ENCODE measurements around the gene ARID1A. TPM values are rescaled to one million over a fixed set of nuclear protein-coding genes. Genes with fewer than 3 reads are reported as not detected.

Gene ARID1A
- total RNA-seq, 4 donors from 2014 or later: 43.4 to 72.0 (median 53.1) TPM

DNA sequence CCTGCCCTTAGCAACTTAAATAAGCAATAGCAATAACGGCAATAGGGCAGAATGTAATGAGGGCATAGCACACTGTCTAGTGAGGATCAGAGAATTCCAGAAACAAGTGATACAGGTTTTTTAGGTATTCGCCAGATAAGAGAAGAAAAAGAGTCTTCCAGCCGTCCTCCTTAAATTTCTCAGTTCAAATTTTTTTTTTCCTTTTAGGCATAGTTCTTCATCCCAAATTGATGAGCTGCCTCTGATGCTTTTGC, 93.7 kb downstream of the ARID1A start:
- DNase-seq: no peak
- TF ChIP-seq POLR2AphosphoS5 (IDR thresholded peaks at IDR 0.05) (no peak), EP300 (IDR thresholded peaks at IDR 0.05; ENCODE audit: low read depth) (no peak), POLR2A (IDR thresholded peaks at IDR 0.05) (no peak)
- TF ChIP-seq, protein P1, sequence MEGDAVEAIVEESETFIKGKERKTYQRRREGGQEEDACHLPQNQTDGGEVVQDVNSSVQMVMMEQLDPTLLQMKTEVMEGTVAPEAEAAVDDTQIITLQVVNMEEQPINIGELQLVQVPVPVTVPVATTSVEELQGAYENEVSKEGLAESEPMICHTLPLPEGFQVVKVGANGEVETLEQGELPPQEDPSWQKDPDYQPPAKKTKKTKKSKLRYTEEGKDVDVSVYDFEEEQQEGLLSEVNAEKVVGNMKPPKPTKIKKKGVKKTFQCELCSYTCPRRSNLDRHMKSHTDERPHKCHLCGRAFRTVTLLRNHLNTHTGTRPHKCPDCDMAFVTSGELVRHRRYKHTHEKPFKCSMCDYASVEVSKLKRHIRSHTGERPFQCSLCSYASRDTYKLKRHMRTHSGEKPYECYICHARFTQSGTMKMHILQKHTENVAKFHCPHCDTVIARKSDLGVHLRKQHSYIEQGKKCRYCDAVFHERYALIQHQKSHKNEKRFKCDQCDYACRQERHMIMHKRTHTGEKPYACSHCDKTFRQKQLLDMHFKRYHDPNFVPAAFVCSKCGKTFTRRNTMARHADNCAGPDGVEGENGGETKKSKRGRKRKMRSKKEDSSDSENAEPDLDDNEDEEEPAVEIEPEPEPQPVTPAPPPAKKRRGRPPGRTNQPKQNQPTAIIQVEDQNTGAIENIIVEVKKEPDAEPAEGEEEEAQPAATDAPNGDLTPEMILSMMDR (IDR thresholded peaks at IDR 0.05): no peak
- Histone ChIP-seq H3K4me1 (peaks cover 20 to 42% (median 33%) of the 10 kb centered on the region in 4 donors), H3K4me3 (no peak overlapping the region), H3K27me3 (no peaks in the 10 kb centered on the region), H3K9me3 (no peaks in the 10 kb centered on the region), H3K27ac (peak overlapping the region in 3 of 4 donors; percentile 98 to 99 (median 98)), H3K36me3 (peaks cover 0 to 5% (median 0%) of the 10 kb centered on the region in 4 donors)
- WGBS, 2 donors (ENCODE audit: low coverage in 1 of 2): 55 to 66% methylated on average over 3 of the region's 3 CpGs
- intact Hi-C loops (cut with DNase I; ENCODE audit: low total_unique reads): loop anchor here (5.0 kb wide), 2 partner anchors 97 to 112 kb away; no protein-coding TSS in a partner anchor
- in situ Hi-C loops (cut with MboI; ENCODE audit: low pct_ligation_motif_present in 1 of 4, low pct_unique_long_range_greater_than_20kb in 1 of 4, low sequenced_read_pairs in 3 of 4): loop anchor here (10.0 to 25.0 kb wide), 2 partner anchors 95 to 102 kb away; partner anchors contain the start of gene ARID1A (in 4 of the 4)

DNA sequence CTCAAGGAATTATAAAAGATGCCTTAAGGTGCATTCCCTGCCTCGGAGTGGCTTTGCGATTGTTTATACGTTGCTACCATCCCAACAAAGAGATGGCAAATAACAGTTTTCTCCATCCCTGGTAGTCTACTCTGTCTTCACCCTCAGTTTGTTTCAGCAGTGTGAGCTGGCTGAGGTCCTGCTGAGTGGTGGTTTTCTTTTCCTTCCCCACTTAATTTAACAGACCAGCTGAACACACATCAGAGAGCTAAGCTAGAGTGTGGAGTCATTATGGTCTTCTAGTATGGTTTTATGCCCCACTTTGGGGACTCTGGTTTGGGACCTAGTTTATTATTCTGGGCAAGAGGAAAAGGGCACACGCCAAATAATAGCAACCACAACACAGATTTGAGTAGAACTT, 94.1 kb downstream of the ARID1A start:
- in situ Hi-C loops (cut with MboI; ENCODE audit: low pct_ligation_motif_present in 1 of 4, low pct_unique_long_range_greater_than_20kb in 1 of 4, low sequenced_read_pairs in 3 of 4) (loop anchor here (10.0 to 25.0 kb wide), 3 partner anchors 95 to 185 kb away; partner anchors contain the start of gene ARID1A (in 4 of the 4)), intact Hi-C loops (cut with DNase I; ENCODE audit: low total_unique reads) (loop anchor here (1.0 to 5.0 kb wide), 3 partner anchors 98 to 188 kb away; no protein-coding TSS in a partner anchor)
- no peak for DNase-seq
- 68 to 79% methylated on average over 4 of the region's 4 CpGs for WGBS, 2 donors (ENCODE audit: low coverage in 1 of 2)
- Histone ChIP-seq H3K9me3 (no peaks in the 10 kb centered on the region), H3K4me3 (no peak overlapping the region), H3K4me1 (peaks cover 20 to 38% (median 29%) of the 10 kb centered on the region in 4 donors), H3K27ac (no peak overlapping the region), H3K27me3 (no peaks in the 10 kb centered on the region), H3K36me3 (peaks cover 0 to 8% (median 0%) of the 10 kb centered on the region in 4 donors)
- TF ChIP-seq, protein P1 (IDR thresholded peaks at IDR 0.05): no peak
- TF ChIP-seq EP300 (IDR thresholded peaks at IDR 0.05; ENCODE audit: low read depth): no peak
- no peak for TF ChIP-seq POLR2A (IDR thresholded peaks at IDR 0.05)
- TF ChIP-seq POLR2AphosphoS5 (IDR thresholded peaks at IDR 0.05): no peak

DNA sequence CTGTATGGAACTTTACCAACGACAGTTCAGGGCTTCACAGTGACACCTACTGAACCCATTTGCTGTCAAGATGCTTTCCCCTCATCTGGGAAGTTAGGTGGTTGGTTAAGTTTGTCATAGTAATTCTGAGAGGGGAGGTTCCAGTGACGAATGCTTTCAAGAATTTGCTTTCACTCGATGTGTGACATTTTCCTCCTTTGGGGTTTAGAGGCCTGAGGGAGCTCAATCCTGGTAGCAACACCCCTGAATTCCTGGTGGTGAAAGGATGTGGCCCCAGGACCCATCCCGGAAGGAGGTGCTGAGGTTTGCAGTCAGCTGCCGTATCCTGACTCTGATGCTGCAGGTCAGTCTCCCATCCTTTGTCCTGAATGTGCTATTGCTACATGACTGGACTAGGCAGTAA, 94.7 kb downstream of the ARID1A start:
- TF ChIP-seq EP300 (IDR thresholded peaks at IDR 0.05; ENCODE audit: low read depth) (no peak), POLR2AphosphoS5 (IDR thresholded peaks at IDR 0.05) (no peak)
- intact Hi-C loops (cut with DNase I; ENCODE audit: low total_unique reads): loop anchor here (1.0 kb wide), 1 partner anchor 188 kb away; no protein-coding TSS in a partner anchor

DNA sequence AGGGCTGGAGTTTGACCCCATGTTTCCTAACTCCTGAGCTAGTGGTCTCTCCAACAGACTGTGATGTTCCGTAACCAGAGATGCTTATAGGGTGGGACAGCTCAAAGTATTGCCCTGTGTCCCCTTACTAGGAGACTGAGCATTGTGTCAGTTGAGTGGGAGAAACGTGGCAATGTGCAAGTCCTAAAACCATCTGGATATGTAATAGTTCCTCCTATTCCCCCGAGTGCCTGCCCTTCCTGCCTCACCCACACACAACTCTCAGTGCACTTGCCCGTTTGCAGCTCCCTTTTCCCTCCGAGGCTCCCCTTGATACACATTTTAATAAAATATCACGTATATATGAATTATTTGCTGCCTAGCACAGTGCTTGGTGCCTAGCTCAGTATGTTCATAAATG, 95.3 kb downstream of the ARID1A start:
- intact Hi-C loops (cut with DNase I; ENCODE audit: low total_unique reads): no loop called here
- in situ Hi-C loops (cut with MboI; ENCODE audit: low pct_ligation_motif_present in 1 of 4, low pct_unique_long_range_greater_than_20kb in 1 of 4, low sequenced_read_pairs in 3 of 4): loop anchor here in 2 of 4 donors (10.0 to 25.0 kb wide), 2 partner anchors 104 to 186 kb away; partner anchors contain the start of gene ARID1A (in 2 of the 2)
- TF ChIP-seq, protein P1 (IDR thresholded peaks at IDR 0.05): no peak
- no peak for TF ChIP-seq POLR2AphosphoS5 (IDR thresholded peaks at IDR 0.05)
- no peak for TF ChIP-seq POLR2A (IDR thresholded peaks at IDR 0.05)
- TF ChIP-seq EP300 (IDR thresholded peaks at IDR 0.05; ENCODE audit: low read depth): no peak

More for the DNA sequence above, 94.7 kb downstream of the ARID1A start:
- H3K4me1 ChIP-seq: peaks cover 17 to 32% (median 28%) of the 10 kb centered on the region in 4 donors
- H3K36me3 ChIP-seq: peaks cover 0 to 8% (median 0%) of the 10 kb centered on the region in 4 donors
- in situ Hi-C loops (cut with MboI; ENCODE audit: low pct_ligation_motif_present in 1 of 4, low pct_unique_long_range_greater_than_20kb in 1 of 4, low sequenced_read_pairs in 3 of 4): loop anchor here in 2 of 4 donors (10.0 to 25.0 kb wide), 2 partner anchors 103 to 186 kb away; partner anchors contain the start of gene ARID1A (in 2 of the 2)
- no peak overlapping the region for H3K4me3 ChIP-seq
- DNase-seq: no peak
- H3K9me3 ChIP-seq: no peaks in the 10 kb centered on the region
- no peaks in the 10 kb centered on the region for H3K27me3 ChIP-seq
- H3K27ac ChIP-seq: no peak overlapping the region
- 61 to 72% methylated on average over 3 to 5 of the region's 5 CpGs for WGBS, 2 donors (ENCODE audit: low coverage in 1 of 2)

More for the DNA sequence above, 95.3 kb downstream of the ARID1A start:
- no peak overlapping the region for H3K4me3 ChIP-seq
- H3K27ac ChIP-seq: no peak overlapping the region
- WGBS, 2 donors (ENCODE audit: low coverage in 1 of 2): 68 to 100% methylated on average over 1 to 6 of the region's 6 CpGs
- H3K9me3 ChIP-seq: no peaks in the 10 kb centered on the region
- H3K36me3 ChIP-seq: peaks cover 0 to 8% (median 0%) of the 10 kb centered on the region in 4 donors
- H3K4me1 ChIP-seq: peaks cover 11 to 26% (median 22%) of the 10 kb centered on the region in 4 donors
- no peak for DNase-seq
- no peaks in the 10 kb centered on the region for H3K27me3 ChIP-seq
